ENCODE data around the gene HES7.

GRCh38 chr17:8146381-8147140 lies 22.7 kb upstream of the HES7 start:
- no peak for TF ChIP-seq EZH2 (IDR thresholded peaks at IDR 0.05; ENCODE audit: borderline replicate concordance, low read length)
- no peak for TF ChIP-seq CTCF (conservative IDR thresholded peaks at IDR 0.05 in 1 of 2, IDR thresholded peaks at IDR 0.05 in 1 of 2; ENCODE audit: extremely low read depth in 1 of 2, insufficient read depth in 1 of 2, low read depth in 1 of 2, low read length in 2 of 2)
